ENCODE results near the gene HAUS5. TPM values are rescaled to one million over a fixed set of nuclear protein-coding genes. Genes with fewer than 3 reads are reported as not detected.
"Not testable (repeated sequence)": the region's sequence is repeated elsewhere in the genome, so short reads cannot be mapped to it uniquely, and the experiment has no call there.

Gene HAUS5
- total and polyA plus RNA-seq, 4 donors, result 5.1 to 26.0 (median 16.9) TPM

DNA sequence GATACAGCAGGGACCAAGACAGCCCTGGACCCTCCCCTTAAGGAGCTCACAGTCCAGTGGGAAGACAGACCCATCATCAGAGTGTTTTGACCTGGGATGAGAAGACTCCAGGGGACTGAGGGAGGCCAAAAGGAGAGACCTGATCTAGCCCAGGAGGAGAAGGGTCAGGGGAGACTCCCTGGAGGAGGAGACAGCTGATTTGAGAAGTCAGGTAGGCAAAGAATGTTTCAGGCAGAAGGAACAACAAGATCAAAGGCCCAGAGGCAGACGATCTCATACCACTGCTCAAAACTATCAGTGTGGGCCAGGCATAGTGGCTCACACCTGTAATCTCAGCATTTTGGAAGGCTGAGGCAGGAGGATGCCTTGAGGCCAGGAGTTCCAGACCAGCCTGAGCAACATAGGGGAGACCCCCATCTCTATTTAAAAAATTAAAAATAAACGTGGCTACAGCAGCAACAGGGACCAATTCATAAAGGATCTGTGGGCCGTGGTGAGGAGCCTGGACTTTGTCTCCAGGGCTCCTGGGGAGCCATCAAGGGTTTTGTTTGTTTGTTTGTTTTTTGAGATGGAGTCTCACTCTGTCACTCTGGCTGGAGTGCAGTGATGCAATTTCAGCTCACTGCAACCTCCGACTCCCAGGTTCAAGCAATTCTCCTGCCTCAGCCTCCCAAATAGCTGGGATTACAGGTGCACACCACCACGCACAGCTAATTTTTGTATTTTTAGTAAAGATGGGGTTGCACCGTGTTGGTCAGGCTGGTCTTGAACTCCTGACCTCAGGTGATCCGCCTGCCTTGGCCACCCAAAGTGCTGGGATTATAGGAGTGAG, 33.4 kb downstream of the HAUS5 start:
- 91% methylated on average over 4 of the region's 7 CpGs for WGBS (ENCODE audit: insufficient coverage)
- no peaks in the 10 kb centered on the region for H3K9me3 ChIP-seq (ENCODE audit: control insufficient read depth, insufficient read depth, low read length)
- H3K27me3 ChIP-seq (ENCODE audit: control insufficient read depth, insufficient read depth, low read length), result no peaks in the 10 kb centered on the region
- H3K27ac ChIP-seq (ENCODE audit: low read depth, low read length), result no peak overlapping the region
- H3K4me1 ChIP-seq (ENCODE audit: control insufficient read depth, insufficient read depth, low read length), result peaks cover 56% of the 10 kb centered on the region
- H3K36me3 ChIP-seq (ENCODE audit: control insufficient read depth, insufficient read depth, low read length), result peaks cover 6% of the 10 kb centered on the region
- H3K4me3 ChIP-seq (ENCODE audit: low read depth, low read length), result no peak overlapping the region
- DNase-seq (ENCODE audit: low read depth in 4 of 6, low spot score in 6 of 6), result no peak

DNA sequence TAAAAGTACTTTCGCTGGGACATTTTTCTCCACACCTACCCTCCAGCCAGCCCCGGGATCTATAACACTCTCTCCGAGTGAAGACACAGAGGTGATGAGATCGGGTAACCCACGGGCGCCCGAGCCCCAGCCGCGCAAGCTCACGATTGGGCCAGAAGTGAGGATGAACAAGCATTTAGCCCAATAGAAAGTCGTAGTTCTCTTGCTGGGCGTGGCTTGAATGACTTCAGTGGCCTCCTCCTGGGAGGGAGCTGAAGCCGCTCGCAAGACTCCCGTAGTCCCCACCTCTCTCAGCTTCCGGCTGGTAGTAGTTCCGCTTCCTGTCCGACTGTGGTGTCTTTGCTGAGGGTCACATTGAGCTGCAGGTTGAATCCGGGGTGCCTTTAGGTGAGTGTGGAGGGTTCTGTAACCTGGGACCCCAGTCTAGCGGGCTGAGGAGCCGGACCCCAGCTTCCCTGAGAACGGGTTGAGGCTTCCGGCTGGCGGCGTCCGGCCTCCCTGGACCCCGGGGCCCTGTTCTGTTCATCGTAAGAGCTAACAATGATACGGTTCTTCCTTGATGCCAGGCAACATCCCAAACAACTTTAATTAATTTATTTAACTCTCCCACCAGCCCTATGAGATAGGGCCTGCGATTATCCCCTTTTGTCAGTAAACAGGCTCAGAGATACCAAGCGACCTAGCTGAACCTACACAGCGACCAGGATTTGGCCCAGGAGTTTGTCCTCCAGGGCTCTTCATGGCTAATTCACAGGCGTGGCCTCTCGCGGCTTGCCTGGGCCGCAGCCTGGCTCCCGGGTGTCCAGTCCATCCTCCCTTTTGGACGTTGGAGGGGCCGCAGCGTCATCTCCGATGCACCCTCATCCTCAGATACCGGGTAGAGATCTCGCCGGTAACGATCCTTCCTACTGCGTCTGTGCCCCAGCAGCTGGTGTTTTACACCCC, 35.8 kb downstream of the HAUS5 start, which contains the start of gene COX6B1:
Gene COX6B1, plus strand, starts transcription at position 307 of the 945 bp plus-strand sequence. CDS start 2,921 bp downstream, outside the sequence.
- 0% methylated on average over 38 of the region's 46 CpGs for WGBS (ENCODE audit: insufficient coverage)
- H3K27ac ChIP-seq (ENCODE audit: low read depth, low read length), result peak within 1 kb of the TSS; percentile 70
- H3K4me1 ChIP-seq (ENCODE audit: control insufficient read depth, insufficient read depth, low read length), result peaks cover 37% of the 10 kb centered on the region
- H3K36me3 ChIP-seq (ENCODE audit: control insufficient read depth, insufficient read depth, low read length), result peaks cover 26% of the 10 kb centered on the region
- H3K4me3 ChIP-seq (ENCODE audit: low read depth, low read length), result peak within 1 kb of the TSS; percentile 78
- no peaks in the 10 kb centered on the region for H3K9me3 ChIP-seq (ENCODE audit: control insufficient read depth, insufficient read depth, low read length)
- H3K27me3 ChIP-seq (ENCODE audit: control insufficient read depth, insufficient read depth, low read length), result no peaks in the 10 kb centered on the region
- peak; percentile 83 to 99 (median 94) for DNase-seq (ENCODE audit: low read depth in 4 of 6, low spot score in 6 of 6)

DNA sequence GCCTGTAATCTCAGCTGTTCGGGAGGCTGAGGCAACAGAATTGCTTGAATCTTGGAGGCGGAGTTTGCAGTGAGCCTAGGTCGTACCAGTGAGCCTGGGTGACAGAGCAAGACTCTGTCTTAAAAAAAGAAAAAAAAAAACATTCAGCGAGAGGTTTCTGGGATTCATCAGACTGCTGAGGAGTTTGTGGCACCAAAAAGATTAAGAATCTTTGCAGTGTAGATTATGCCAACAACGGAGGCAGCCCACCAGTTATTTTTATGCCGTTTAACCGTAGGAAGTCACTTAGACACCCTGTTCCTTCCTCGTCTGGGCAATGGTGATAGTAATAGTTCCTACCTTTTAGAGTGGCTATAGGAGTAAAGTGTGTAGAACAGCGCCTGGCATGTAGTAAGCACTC, 38.0 kb downstream of the HAUS5 start:
- H3K4me3 ChIP-seq (ENCODE audit: low read depth, low read length), result no peak overlapping the region
- H3K27me3 ChIP-seq (ENCODE audit: control insufficient read depth, insufficient read depth, low read length), result no peaks in the 10 kb centered on the region
- H3K36me3 ChIP-seq (ENCODE audit: control insufficient read depth, insufficient read depth, low read length), result peaks cover 43% of the 10 kb centered on the region
- peaks cover 17% of the 10 kb centered on the region for H3K4me1 ChIP-seq (ENCODE audit: control insufficient read depth, insufficient read depth, low read length)
- 91% methylated on average over 9 of the region's 9 CpGs for WGBS (ENCODE audit: insufficient coverage)
- no peaks in the 10 kb centered on the region for H3K9me3 ChIP-seq (ENCODE audit: control insufficient read depth, insufficient read depth, low read length)
- H3K27ac ChIP-seq (ENCODE audit: low read depth, low read length), result no peak overlapping the region
- DNase-seq (ENCODE audit: low read depth in 4 of 6, low spot score in 6 of 6), result no peak

- not testable (repeated sequence) for H3K4me1 ChIP-seq (ENCODE audit: control insufficient read depth, insufficient read depth, low read length); H3K4me3 ChIP-seq (ENCODE audit: low read depth, low read length); H3K9me3 ChIP-seq (ENCODE audit: control insufficient read depth, insufficient read depth, low read length); H3K27me3 ChIP-seq (ENCODE audit: control insufficient read depth, insufficient read depth, low read length); H3K27ac ChIP-seq (ENCODE audit: low read depth, low read length); DNase-seq (ENCODE audit: low read depth in 4 of 6, low spot score in 6 of 6)
- 95% methylated on average over 3 of the region's 6 CpGs for WGBS (ENCODE audit: insufficient coverage)
- H3K36me3 ChIP-seq (ENCODE audit: control insufficient read depth, insufficient read depth, low read length), result peaks cover 76% of the 10 kb centered on the region
Measured at GRCh38 chr19:35654828-35655227, 42.3 kb downstream of the HAUS5 start.

DNA sequence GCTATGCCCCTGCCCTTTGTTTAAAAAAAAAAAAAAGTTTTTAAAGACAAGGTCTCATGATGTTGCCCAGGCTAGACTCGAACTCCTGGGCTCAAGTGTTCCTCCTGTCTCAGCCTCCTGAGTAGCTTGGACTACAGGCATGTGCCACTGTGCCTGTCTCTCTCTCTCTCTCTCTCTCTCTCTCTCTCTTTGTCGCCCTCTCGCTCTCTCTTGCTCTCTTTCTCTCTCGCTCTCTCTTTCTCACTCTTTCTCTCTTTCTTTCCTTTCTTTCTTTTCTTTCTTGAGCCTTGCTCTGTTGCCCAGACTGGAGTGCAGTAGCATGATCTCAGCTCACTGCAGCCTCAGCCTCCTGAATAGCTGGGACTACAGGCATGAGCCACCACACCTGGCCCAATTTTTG, 43.1 kb downstream of the HAUS5 start:
- no peaks in the 10 kb centered on the region for H3K27me3 ChIP-seq (ENCODE audit: control insufficient read depth, insufficient read depth, low read length)
- no peaks in the 10 kb centered on the region for H3K4me1 ChIP-seq (ENCODE audit: control insufficient read depth, insufficient read depth, low read length)
- H3K36me3 ChIP-seq (ENCODE audit: control insufficient read depth, insufficient read depth, low read length), result peaks cover 78% of the 10 kb centered on the region
- WGBS (ENCODE audit: insufficient coverage), result 93% methylated on average over 4 of the region's 4 CpGs
- no peak for DNase-seq (ENCODE audit: low read depth in 4 of 6, low spot score in 6 of 6)
- no peak overlapping the region for H3K27ac ChIP-seq (ENCODE audit: low read depth, low read length)
- H3K4me3 ChIP-seq (ENCODE audit: low read depth, low read length), result no peak overlapping the region
- H3K9me3 ChIP-seq (ENCODE audit: control insufficient read depth, insufficient read depth, low read length), result no peaks in the 10 kb centered on the region

GRCh38 chr19:35656700-35657099, 44.2 kb downstream of the HAUS5 start:
- Histone ChIP-seq H3K36me3 (ENCODE audit: control insufficient read depth, insufficient read depth, low read length) (peaks cover 78% of the 10 kb centered on the region), H3K4me1 (ENCODE audit: control insufficient read depth, insufficient read depth, low read length) (no peaks in the 10 kb centered on the region), H3K9me3 (ENCODE audit: control insufficient read depth, insufficient read depth, low read length) (no peaks in the 10 kb centered on the region), H3K4me3 (ENCODE audit: low read depth, low read length) (no peak overlapping the region), H3K27ac (ENCODE audit: low read depth, low read length) (no peak overlapping the region), H3K27me3 (ENCODE audit: control insufficient read depth, insufficient read depth, low read length) (no peaks in the 10 kb centered on the region)
- no CpG with 5 or more reads among the region's 6 CpGs for WGBS (ENCODE audit: insufficient coverage)
- DNase-seq (ENCODE audit: low read depth in 4 of 6, low spot score in 6 of 6), result no peak

- no peak for DNase-seq (ENCODE audit: low read depth in 4 of 6, low spot score in 6 of 6)
- H3K4me1 ChIP-seq (ENCODE audit: control insufficient read depth, insufficient read depth, low read length), result no peaks in the 10 kb centered on the region
- H3K27ac ChIP-seq (ENCODE audit: low read depth, low read length), result no peak overlapping the region
- 91% methylated on average over 8 of the region's 15 CpGs for WGBS (ENCODE audit: insufficient coverage)
- H3K27me3 ChIP-seq (ENCODE audit: control insufficient read depth, insufficient read depth, low read length), result no peaks in the 10 kb centered on the region
- no peaks in the 10 kb centered on the region for H3K9me3 ChIP-seq (ENCODE audit: control insufficient read depth, insufficient read depth, low read length)
- H3K4me3 ChIP-seq (ENCODE audit: low read depth, low read length), result no peak overlapping the region
- peaks cover 68% of the 10 kb centered on the region for H3K36me3 ChIP-seq (ENCODE audit: control insufficient read depth, insufficient read depth, low read length)
Measured at GRCh38 chr19:35657904-35658700, 45.6 kb downstream of the HAUS5 start.

DNA sequence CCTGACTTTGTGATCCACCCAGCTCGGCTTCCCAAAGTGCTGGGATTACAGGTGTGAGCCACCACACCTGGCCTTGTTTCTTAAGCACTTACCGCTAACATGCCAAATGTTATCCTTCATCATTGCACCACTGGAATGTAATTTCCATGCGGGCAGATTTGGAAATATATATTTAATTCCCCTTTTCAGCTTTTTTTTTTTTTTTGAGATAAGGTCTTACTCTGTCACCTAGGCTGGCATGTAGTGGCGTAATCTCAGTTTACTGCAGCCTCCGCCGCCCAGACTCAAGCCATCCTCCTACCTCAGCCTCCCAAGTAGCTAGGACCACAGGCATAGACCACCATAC, 49.4 kb downstream of the HAUS5 start:
- DNase-seq (ENCODE audit: low read depth in 4 of 6, low spot score in 6 of 6), result no peak
- Histone ChIP-seq H3K27me3 (ENCODE audit: control insufficient read depth, insufficient read depth, low read length) (no peaks in the 10 kb centered on the region), H3K4me1 (ENCODE audit: control insufficient read depth, insufficient read depth, low read length) (no peaks in the 10 kb centered on the region), H3K27ac (ENCODE audit: low read depth, low read length) (no peak overlapping the region), H3K36me3 (ENCODE audit: control insufficient read depth, insufficient read depth, low read length) (peaks cover 50% of the 10 kb centered on the region), H3K9me3 (ENCODE audit: control insufficient read depth, insufficient read depth, low read length) (no peaks in the 10 kb centered on the region), H3K4me3 (ENCODE audit: low read depth, low read length) (no peak overlapping the region)
- WGBS (ENCODE audit: insufficient coverage), result no CpG with 5 or more reads among the region's 6 CpGs

GRCh38 chr19:35663981-35664380, 51.4 kb downstream of the HAUS5 start:
- Histone ChIP-seq H3K4me3 (ENCODE audit: low read depth, low read length) (no peak overlapping the region), H3K9me3 (ENCODE audit: control insufficient read depth, insufficient read depth, low read length) (no peaks in the 10 kb centered on the region), H3K36me3 (ENCODE audit: control insufficient read depth, insufficient read depth, low read length) (peaks cover 33% of the 10 kb centered on the region), H3K27me3 (ENCODE audit: control insufficient read depth, insufficient read depth, low read length) (no peaks in the 10 kb centered on the region), H3K27ac (ENCODE audit: low read depth, low read length) (no peak overlapping the region), H3K4me1 (ENCODE audit: control insufficient read depth, insufficient read depth, low read length) (no peaks in the 10 kb centered on the region)
- WGBS (ENCODE audit: insufficient coverage), result 72% methylated on average over 3 of the region's 3 CpGs
- no peak for DNase-seq (ENCODE audit: low read depth in 4 of 6, low spot score in 6 of 6)
